ENCODE results near the gene HMG20B. TPM values are rescaled to one million over a fixed set of nuclear protein-coding genes. Genes with fewer than 3 reads are reported as not detected.

HMG20B gene
- polyA plus RNA-seq, 3 donors, result 67.6 to 94.6 (median 91.9) TPM

DNA sequence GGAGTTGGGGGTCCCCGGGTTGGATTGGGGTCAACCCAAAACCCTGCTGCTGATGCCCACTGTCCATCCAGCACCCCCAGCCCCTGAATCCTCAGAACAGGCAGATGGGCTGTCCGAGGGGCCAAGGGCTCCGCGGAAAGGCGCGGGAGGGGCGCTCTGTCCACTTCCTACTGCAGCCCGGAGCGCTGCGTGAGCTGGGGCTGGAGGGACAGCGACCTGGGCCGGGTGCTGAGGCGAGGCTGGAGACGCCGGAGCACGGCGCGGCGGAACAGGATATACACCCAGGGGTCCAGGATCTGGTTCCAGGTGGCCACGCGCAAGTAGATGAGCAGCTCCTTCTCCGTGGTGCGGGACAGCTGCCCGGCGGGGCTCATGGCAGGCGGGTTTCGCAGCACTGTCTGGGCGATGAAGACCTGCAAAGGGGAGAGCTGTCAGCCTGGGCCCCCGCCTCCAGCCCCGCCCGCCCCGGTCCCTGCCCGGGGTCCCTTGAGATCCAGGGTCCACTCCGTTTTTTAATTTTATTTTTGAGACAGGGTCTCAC is 22.8 kb downstream of the HMG20B start:
- DNase-seq (ENCODE audit: extremely low read depth in 1 of 11, low read depth in 9 of 11, low spot score in 4 of 11), result no peak

DNA sequence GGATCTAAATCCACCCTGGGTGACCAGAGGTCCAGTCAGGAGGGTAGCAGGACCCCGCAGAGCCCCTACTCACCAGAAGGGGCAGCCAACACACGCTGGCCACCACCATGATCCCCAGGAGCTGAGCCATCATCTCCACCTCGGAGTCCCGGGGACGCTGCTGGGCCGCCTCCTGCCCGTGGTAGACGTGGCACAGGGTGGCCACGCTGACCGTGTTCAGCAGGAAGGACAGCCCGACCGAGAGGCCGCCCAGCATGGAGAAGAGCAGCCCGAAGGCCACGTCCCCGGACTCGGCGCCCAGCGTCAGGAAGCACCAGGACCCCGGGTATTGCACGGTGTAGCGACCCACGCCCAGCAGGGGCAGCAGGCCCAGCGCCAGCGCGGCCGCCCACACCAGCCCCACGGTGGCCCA is 27.0 kb downstream of the HMG20B start:
- DNase-seq (ENCODE audit: extremely low read depth in 1 of 11, low read depth in 9 of 11, low spot score in 4 of 11), result no peak

DNA sequence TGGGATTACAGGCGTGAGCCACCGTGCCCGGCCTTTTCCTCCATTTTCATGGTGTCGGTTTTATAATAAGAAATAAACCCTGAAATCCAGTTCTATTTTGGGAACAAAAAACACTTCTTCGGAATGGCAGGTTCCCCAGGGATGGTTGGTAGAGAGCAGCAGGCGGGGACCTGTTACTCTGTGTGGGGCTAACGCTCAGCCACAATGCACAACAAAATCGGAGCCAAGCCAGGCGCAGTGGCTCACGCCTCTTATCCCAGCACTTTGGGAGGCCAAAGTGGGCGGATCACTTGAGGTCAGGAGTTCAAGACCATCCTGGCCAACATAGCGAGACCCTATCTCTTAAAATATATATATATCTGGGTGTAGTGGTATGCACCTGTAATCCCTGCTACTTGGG is 28.3 kb downstream of the HMG20B start:
- DNase-seq (ENCODE audit: extremely low read depth in 1 of 11, low read depth in 9 of 11, low spot score in 4 of 11), result no peak

DNA sequence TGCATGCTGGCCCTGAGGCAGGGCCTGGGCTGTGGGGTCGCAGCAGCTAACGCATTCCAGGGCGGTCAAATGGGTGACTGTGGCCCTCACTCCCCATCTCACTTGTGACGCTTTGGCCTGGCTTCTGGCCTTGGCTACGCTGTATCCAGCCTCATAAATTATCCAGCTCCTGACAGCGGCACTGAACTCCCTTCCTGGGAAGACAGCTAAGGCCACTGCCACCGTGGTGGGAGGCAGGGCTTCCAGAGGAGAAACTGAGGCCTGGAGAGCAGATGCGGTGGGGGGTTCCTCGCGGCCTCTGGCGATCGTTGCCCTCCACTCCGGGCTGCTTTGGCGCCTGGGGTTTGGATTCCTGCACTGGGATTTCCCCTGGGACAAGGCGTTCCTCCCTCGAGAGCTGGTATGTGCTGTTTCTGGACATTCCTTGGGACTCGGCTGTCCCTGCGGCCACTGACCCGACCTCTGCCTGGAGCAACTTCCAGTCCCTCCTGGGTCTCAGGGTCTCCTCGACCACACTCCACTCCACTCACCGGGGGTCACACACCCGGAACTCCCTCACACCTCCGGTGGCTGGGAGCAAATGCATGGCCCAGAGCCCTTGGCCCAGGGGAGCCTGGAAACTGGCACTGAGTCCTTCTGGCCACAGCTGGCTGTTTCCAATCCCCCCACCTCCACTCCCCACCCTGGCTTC is 30.5 kb downstream of the HMG20B start:
- DNase-seq (ENCODE audit: extremely low read depth in 1 of 11, low read depth in 9 of 11, low spot score in 4 of 11), result no peak

DNA sequence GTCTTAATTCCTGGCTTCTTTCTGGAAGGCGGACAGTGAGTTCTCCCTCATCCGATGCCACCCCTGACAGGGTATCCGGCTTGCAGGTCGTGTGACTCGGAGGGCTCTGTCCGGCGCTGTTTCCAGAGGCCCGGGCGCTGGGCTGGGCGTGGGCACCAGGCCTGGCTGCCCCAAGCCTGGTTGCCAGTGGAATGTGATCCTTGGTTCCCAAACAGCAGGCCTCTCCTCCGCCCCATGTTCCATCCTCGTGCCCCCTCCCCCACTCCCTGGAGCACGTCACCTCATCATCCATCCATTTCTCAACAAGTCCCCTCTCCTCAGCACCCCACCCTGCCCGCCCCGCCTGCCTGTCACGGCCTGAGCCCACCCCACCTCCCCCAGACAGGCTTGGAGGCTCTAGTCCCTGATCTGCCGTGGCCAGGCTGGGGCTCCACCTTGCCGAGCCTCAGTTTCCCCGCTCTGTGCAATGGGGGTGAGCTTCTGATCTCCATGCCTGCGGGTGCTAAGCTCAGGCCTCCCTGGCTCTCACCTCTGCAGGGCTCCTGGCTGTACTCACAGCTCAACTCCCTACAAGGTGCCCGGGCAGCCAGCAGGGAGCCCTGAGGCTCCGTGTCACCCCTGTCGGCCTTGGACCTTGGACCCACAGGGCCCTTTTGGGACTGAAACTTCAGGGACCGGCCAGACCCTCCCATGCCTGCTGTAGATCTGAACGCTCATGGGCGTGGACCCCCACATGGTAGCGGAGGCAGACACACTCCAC is 31.7 kb downstream of the HMG20B start:
- DNase-seq (ENCODE audit: extremely low read depth in 1 of 11, low read depth in 9 of 11, low spot score in 4 of 11), result no peak

DNA sequence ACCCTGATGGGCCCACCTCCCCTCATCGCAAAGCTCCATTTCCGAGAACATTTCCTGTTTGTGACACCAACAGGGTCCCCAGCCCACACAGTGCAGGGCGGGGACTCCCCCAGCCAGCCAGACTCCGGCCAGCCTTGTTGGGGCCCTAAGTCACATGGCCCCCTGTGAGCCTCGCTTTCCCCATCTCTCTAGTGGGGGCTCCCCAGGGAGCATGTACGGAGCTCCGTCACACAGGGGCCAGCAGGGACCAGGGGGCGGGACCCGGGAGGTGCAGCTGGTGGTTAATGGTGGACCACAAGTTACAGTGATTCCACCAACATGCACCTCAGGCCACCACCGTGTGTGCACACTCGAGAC is 32.2 kb downstream of the HMG20B start:
- DNase-seq (ENCODE audit: extremely low read depth in 1 of 11, low read depth in 9 of 11, low spot score in 4 of 11), result no peak

DNA sequence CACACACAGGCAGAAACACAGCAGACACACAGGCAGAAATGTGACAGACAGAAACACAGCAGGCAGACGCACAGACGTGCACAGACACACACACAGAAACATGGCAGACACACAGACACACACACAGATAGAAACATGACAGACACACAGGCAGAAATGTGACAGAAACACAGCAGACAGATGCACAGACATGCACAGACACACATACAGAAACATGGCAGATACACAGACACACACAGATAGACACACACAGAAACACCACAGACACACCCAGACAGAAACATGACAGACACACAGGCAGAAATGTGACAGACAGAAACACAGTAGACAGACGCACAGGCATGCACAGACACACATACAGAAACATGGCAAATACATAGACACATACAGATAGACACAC is 32.6 kb downstream of the HMG20B start:
- DNase-seq (ENCODE audit: extremely low read depth in 1 of 11, low read depth in 9 of 11, low spot score in 4 of 11), result no peak

DNA sequence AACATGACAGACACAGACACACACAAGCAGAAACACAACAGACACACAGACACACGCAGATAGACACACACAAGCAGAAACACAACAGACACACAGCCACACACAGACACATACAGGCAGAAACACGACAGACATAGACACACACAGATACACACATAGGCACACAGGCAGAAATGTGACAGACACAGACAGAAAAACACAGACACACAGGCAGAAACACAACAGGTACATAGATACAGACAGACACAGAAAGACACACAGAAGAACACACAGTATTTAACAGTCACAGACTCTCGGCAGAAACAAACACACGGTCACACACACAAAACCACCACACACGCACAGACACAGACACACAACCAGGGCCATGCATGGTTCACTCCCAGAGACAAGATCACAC is 33.0 kb downstream of the HMG20B start:
- no peak for DNase-seq (ENCODE audit: extremely low read depth in 1 of 11, low read depth in 9 of 11, low spot score in 4 of 11)

DNA sequence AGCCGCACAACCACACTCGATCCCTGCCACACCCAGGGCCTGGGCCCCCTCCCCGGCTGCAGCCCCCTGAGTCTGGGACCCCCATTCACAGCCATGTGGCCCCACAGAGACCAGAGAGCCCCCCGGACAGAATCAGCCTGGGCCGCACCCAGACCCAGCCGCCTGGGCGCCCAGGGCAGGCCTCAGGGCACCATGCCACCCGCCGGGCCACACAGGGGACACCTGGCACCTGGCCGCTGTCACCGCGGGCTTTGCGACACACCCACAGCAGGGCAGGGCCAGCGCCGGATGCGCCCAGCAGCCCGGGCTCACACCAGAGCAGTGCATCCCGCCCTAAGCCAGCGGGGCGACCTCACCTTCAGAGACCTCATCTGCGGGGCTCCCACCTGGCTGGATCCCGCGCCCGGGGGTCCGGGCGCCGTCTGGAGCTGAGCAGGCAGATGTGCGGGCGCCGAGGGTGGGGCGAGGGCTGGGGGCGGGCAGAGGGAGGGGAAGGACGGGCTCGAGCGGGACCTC is 33.5 kb downstream of the HMG20B start:
- DNase-seq (ENCODE audit: extremely low read depth in 1 of 11, low read depth in 9 of 11, low spot score in 4 of 11), result no peak

DNA sequence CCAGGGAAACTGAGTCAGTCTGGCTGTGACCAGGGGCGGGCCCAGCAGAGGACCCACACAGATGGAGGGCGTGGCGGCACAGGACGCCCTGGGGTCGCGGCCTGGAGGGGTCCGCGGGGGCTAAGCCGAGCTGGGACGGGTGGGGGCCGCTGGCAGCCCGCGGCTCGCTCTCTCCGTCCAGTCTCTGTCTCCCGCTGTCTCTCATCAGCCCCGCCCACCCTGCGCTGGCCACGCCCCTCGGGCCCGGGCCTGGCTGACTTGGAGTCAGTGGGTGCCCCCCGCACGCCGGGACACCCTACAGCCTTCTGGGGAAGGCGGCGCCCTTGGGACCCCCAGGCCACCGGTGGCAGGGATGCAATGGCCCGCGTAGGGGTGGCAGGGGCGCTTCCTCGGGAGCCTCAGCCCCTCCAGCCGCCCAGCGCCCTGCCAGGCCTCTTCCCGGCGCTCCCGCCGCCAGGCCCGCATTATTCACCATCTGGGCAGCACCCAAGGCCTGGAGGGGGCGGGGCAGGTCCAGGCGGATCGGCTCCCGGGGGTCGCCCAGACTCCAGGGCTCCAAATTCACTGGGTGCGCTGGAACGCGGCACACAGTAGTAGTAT is 34.0 kb downstream of the HMG20B start, which contains the start of gene TBXA2R:
TBXA2R (minus strand) TSS at position 186 of the 600 bp plus-strand sequence. CDS start 6,241 bp downstream, outside the sequence.
- DNase-seq (ENCODE audit: extremely low read depth in 1 of 11, low read depth in 9 of 11, low spot score in 4 of 11), result no peak

DNA sequence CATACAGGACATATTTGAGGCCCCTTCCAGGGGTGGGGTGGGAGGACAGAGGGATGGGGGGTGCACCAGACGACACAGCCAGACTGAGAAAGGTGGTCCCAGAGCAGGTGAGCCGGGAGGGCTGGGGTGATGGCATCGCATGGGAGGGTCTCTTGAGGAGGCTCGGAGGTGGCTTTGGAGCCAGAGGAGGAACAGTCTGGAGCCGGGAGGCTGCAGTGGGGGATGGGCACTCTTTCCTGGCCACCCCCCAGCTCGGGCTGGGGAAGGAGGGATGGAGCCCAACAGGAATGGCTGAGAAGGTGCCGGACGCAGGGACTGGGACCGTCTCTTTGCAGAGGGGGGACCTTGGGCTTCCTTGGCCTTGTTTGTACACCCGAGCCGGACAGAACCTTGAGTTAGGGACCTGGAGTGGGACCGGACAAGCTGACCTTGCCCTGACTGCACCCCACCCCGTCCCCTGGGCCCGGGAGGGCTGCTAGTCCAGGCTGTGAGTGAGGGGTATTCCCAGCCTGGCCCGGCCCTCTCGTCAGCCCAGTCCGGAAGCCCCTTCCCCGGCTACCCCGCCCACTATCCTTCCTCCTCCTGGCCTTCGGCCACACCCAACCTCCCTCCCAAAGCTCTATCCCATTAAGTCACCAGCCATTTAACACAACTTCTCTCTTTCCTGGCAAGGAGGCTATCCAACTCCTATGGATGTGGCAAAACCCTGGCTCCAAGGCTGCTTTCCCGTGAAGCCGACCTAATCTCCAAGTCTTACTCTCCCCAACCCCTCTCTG is 34.7 kb downstream of the HMG20B start:
- no peak for DNase-seq (ENCODE audit: extremely low read depth in 1 of 11, low read depth in 9 of 11, low spot score in 4 of 11)

DNA sequence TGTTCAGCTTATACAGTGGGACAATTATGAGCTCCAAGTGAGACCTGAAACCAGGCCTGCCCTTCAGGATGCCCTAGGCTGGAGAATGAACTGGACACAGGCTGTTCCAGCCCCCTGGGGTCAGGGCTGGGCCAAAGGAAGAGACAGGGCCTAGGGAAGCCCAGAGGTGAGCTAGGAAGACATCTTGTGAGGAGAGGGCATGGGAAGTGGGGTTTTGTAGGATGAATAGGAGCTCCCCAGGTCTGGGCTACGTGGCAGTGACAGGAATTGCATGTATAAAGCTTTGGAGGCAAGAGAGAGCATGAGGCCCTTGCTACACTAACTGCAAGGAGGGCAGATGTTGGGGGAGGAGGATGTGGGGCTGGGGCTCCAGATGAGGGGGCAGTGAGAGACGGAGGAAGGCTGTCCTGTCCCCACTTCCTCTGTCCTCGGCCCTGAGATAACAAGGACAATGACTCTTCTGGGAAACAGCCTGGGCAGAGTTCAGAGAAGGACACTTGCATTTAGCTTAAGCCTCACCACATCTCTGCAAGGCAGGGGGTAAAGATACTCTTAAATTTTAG is 35.4 kb downstream of the HMG20B start:
- no peak for DNase-seq (ENCODE audit: extremely low read depth in 1 of 11, low read depth in 9 of 11, low spot score in 4 of 11)

DNA sequence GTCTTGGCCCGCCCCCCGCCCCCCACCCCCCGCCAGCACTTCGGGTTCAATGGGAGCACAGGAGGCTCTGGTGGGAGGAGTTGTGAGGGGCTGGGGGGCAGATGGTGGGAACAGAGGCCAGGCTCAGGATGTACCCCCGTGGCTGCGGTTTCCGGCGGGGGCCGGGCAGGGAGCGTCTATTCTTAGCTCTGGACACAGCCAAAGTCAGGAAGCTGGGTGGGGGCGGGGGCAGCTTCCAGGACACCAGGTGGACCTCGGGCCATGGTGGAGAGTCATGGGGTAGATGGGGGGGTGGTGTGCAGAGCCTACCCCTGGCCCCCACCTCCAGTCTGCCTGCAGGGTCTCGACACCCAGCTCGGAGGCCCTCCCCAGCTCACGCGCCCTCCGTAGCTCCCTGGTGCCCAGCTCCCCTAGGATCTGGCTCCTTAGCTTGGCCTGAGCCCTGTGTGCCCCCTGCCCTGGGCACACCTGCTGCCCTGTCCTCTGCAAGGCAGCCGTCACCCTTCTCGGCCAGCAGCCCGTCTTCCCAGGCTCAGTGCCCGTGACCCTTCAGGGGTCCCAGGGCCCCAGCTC is 36.1 kb downstream of the HMG20B start:
- DNase-seq (ENCODE audit: extremely low read depth in 1 of 11, low read depth in 9 of 11, low spot score in 4 of 11), result no peak

DNA sequence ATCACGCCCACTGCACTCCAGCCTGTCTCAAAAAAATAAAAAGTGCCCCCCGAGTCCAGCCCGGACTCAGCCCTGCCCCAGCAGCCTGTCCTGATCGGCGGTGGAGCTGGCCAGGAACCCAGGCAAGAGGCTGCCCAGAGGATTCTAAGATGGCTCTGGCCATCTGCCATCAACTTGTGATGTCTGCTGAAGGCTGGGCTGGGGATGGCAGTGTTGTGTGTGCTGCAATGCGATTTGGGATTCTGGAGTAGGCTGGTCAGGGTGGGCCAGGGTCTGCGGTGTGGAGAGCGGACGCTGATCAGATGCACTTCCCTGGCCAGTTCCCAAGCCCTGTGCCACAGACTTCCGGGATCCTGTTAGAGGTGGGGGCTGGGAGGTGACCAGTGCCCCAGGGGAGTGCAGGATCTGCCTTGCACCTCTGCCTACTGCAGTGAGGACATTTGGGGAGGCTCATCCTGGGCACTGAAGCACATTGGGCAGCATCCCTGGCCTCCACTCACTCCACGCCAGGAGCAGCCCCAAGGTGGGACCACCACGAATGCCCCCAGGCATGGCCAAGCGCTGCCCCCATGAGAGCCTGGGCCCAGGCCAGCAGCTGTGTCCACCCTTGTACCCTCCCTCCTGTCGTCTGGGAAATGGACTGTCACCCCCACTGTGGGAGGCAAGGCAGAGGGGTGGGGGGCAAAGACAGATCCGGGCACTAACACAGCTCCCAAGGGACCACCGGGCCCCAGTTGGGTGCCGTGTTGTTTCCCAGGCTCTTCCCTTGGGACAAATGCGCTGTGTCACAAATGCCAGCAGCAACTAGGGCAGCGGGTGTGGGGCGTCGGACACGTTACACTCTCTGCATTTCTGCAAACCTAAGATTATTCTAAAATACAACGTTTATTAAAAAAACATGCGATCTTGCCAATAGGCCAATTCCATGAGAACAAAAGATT is 37.3 kb downstream of the HMG20B start:
- no peak for DNase-seq (ENCODE audit: extremely low read depth in 1 of 11, low read depth in 9 of 11, low spot score in 4 of 11)

DNA sequence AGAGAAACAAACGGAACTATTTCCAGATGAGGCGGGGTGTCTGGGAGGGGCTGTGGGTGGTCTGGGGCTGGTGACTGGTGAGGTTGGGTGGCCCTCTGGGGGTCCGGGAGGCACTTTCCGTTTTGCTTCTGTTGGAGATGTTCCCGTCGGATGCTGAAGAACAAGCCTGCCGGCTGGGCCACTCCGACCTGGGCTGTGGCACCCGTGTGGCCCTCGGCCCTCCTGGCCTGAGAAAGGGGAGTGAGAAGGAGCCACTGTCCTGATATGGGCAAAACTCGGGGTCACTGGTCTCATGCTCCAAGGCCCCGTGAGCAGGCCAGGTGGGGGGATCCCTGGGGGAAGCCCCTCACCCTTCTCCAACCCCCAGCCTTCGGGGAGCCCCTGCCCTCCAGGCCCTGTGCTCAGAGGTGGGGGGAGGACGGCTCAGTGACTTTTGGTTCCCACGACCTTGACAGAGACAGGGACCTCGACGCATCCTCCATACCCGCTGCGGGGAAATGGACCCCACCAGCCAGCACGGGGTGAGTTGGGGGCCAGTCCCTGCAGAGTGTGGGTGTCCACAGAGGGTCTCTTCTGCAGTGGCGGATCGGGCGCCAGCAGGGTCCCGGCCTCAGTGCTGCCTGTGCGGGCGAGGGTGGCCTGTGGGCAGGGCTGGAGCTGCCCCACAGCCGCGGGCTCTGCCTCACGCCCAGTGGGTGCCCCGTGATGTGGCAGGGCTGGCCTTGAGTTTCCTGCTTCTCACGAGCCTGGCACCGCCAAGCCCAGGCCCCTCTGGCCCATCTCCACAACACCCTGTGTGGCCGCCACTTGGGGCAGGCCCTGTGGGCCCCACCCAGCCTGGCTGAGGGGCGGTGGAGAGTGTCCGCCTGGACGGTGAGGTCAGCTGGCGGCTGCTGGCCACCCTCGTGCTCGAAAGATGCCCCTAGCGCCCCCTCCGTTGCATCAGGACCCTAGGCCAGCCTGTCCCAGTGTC is 38.3 kb downstream of the HMG20B start:
- no peak for DNase-seq (ENCODE audit: extremely low read depth in 1 of 11, low read depth in 9 of 11, low spot score in 4 of 11)

DNA sequence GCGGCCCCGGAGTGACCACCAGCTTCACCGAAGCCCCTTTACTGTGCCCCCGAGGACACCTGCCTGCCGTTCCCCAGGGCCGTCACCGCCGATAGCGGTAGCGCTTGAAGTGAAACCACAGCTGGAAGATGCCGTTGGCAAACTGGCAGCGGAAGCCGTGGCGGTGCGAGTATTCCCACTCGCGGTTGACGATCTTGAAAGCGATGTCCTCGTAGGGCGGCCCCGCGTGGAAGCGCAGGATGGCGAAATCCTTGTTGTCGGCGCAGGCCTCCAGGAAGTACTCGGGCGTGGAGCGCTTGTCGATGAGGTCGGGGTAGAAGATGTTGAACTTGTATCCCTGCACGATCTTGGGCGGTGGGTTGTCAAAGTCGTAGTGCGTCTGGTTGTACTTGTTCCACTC is 39.1 kb downstream of the HMG20B start:
- no peak for DNase-seq (ENCODE audit: extremely low read depth in 1 of 11, low read depth in 9 of 11, low spot score in 4 of 11)
